Measurements from ENCODE around the gene PRLR.
A peak's percentile ranks its signal among the peaks of the same experiment; 100 is the strongest.

PRLR gene

GRCh38 chr5:35233601-35234000 lies 3.3 kb upstream of the PRLR start:
- DNase-seq (ENCODE audit: low read depth), result no peak

GRCh38 chr5:35233121-35233520 lies 2.8 kb upstream of the PRLR start:
- no peak for DNase-seq (ENCODE audit: low read depth)

- DNase-seq (ENCODE audit: low read depth), result no peak
Measured at GRCh38 chr5:35232124-35232523, 1.8 kb upstream of the PRLR start.

- DNase-seq (ENCODE audit: low read depth), result no peak
Measured at GRCh38 chr5:35229076-35230037, 930 bp downstream of the PRLR start.

- DNase-seq (ENCODE audit: low read depth), result no peak
Measured at GRCh38 chr5:35228310-35228709, 2.0 kb downstream of the PRLR start.

- DNase-seq (ENCODE audit: low read depth), result no peak
Measured at GRCh38 chr5:35227720-35228119, 2.6 kb downstream of the PRLR start.

GRCh38 chr5:35223787-35224395 lies 6.4 kb downstream of the PRLR start:
- no peak for DNase-seq (ENCODE audit: low read depth)

- DNase-seq (ENCODE audit: low read depth), result no peak
Measured at GRCh38 chr5:35220967-35221366, 9.3 kb downstream of the PRLR start.

GRCh38 chr5:35218981-35219380 lies 11.3 kb downstream of the PRLR start:
- DNase-seq (ENCODE audit: low read depth), result no peak

GRCh38 chr5:35214051-35214450 lies 16.2 kb downstream of the PRLR start:
- no peak for DNase-seq (ENCODE audit: low read depth)

- no peak for DNase-seq (ENCODE audit: low read depth)
Measured at GRCh38 chr5:35213608-35214007, 16.7 kb downstream of the PRLR start.

- DNase-seq (ENCODE audit: low read depth), result no peak
Measured at GRCh38 chr5:35212122-35212982, 17.9 kb downstream of the PRLR start.

GRCh38 chr5:35209862-35210261 lies 20.4 kb downstream of the PRLR start:
- DNase-seq (ENCODE audit: low read depth), result no peak

GRCh38 chr5:35205606-35206005 lies 24.7 kb downstream of the PRLR start:
- no peak for DNase-seq (ENCODE audit: low read depth)

- DNase-seq (ENCODE audit: low read depth), result no peak
Measured at GRCh38 chr5:35205186-35205585, 25.1 kb downstream of the PRLR start.

GRCh38 chr5:35203403-35203802 lies 26.9 kb downstream of the PRLR start:
- DNase-seq (ENCODE audit: low read depth), result no peak

GRCh38 chr5:35202319-35203111 lies 27.8 kb downstream of the PRLR start:
- peak; percentile 5 for DNase-seq (ENCODE audit: low read depth)

- DNase-seq (ENCODE audit: low read depth), result no peak
Measured at GRCh38 chr5:35201291-35201690, 29.0 kb downstream of the PRLR start.

GRCh38 chr5:35199886-35200285 lies 30.4 kb downstream of the PRLR start:
- no peak for DNase-seq (ENCODE audit: low read depth)

- DNase-seq (ENCODE audit: low read depth), result no peak
Measured at GRCh38 chr5:35198686-35199085, 31.6 kb downstream of the PRLR start.

- no peak for DNase-seq (ENCODE audit: low read depth)
Measured at GRCh38 chr5:35198075-35198474, 32.2 kb downstream of the PRLR start.

GRCh38 chr5:35197351-35197750 lies 32.9 kb downstream of the PRLR start:
- DNase-seq (ENCODE audit: low read depth), result no peak
